ENCODE measurements around the gene MKNK2. TPM values are rescaled to one million over a fixed set of nuclear protein-coding genes. Genes with fewer than 3 reads are reported as not detected.
A peak's percentile ranks its signal among the peaks of the same experiment; 100 is the strongest.

Gene MKNK2
- total and polyA plus RNA-seq, 2 of the 13 experiments (the other 11 are each of a cell fraction or from before 2014, with no cell fraction given), result 44.9 to 112 TPM

- TF ChIP-seq ZNF713 (CRISPR knock-in tag; IDR thresholded peaks at IDR 0.05) (no peak), ZNF703 (CRISPR knock-in tag; IDR thresholded peaks at IDR 0.05; ENCODE audit: borderline replicate concordance) (no peak; the same call in 1 of the 2 replicates), RAD51 (IDR thresholded peaks at IDR 0.05; ENCODE audit: borderline replicate concordance) (no peak), ZNF768 (CRISPR knock-in tag; IDR thresholded peaks at IDR 0.05) (peak; percentile 81; the same call in 1 of the 2 replicates), ZNF773 (CRISPR knock-in tag; IDR thresholded peaks at IDR 0.05; ENCODE audit: borderline replicate concordance) (no peak; the same call in 1 of the 2 replicates), PLRG1 (conservative IDR thresholded peaks at IDR 0.05) (no peak), EZH2 (conservative IDR thresholded peaks at IDR 0.05; ENCODE audit: low read depth, low read length) (no peak), ZNF343 (CRISPR knock-in tag; IDR thresholded peaks at IDR 0.05) (no peak), RFX5 (IDR thresholded peaks at IDR 0.05; ENCODE audit: low read depth, low read length) (peak; percentile 5; the same call in 1 of the 2 replicates), REXO4 (CRISPR knock-in tag; IDR thresholded peaks at IDR 0.05; ENCODE audit: borderline replicate concordance) (peak; percentile 44; the same call in 1 of the 2 replicates), ATF7-NPFF (CRISPR knock-in tag; IDR thresholded peaks at IDR 0.05; ENCODE audit: low read depth) (peak; percentile 87), ZFP37 (CRISPR knock-in tag; IDR thresholded peaks at IDR 0.05; ENCODE audit: borderline replicate concordance) (no peak), FOXA1 (IDR thresholded peaks at IDR 0.05) (no peak), FOXA1 (CRISPR knock-in tag; IDR thresholded peaks at IDR 0.05) (no peak), YY1 (IDR thresholded peaks at IDR 0.05; ENCODE audit: insufficient read depth, insufficient replicate concordance, low read depth, low read length) (peak; percentile 70), ZBTB43 (CRISPR knock-in tag; conservative IDR thresholded peaks at IDR 0.05) (no peak; the same call in 1 of the 2 replicates), KIAA2018 (CRISPR knock-in tag; IDR thresholded peaks at IDR 0.05; ENCODE audit: borderline replicate concordance) (no peak), ZNF124 (CRISPR knock-in tag; IDR thresholded peaks at IDR 0.05) (peak; percentile 45; the same call in 1 of the 2 replicates), ZNF660 (CRISPR knock-in tag; IDR thresholded peaks at IDR 0.05; ENCODE audit: borderline replicate concordance, low read depth) (no peak), RCOR2 (CRISPR knock-in tag; IDR thresholded peaks at IDR 0.05) (peak; percentile 81; the same call in 1 of the 2 replicates), TRIM24 (CRISPR knock-in tag; IDR thresholded peaks at IDR 0.05) (no peak)
- TF ChIP-seq, protein P1, sequence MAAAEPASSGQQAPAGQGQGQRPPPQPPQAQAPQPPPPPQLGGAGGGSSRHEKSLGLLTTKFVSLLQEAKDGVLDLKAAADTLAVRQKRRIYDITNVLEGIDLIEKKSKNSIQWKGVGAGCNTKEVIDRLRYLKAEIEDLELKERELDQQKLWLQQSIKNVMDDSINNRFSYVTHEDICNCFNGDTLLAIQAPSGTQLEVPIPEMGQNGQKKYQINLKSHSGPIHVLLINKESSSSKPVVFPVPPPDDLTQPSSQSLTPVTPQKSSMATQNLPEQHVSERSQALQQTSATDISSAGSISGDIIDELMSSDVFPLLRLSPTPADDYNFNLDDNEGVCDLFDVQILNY (CRISPR knock-in tag; conservative IDR thresholded peaks at IDR 0.05), result peak; percentile 82
These were observed 45.0 kb upstream of the MKNK2 start, which contains the start of gene MOB3A (continued) for GRCh38 chr19:2096034-2096479.

Measured in HepG2 (cell line).